ENCODE data around the gene IFIT5.

DNA sequence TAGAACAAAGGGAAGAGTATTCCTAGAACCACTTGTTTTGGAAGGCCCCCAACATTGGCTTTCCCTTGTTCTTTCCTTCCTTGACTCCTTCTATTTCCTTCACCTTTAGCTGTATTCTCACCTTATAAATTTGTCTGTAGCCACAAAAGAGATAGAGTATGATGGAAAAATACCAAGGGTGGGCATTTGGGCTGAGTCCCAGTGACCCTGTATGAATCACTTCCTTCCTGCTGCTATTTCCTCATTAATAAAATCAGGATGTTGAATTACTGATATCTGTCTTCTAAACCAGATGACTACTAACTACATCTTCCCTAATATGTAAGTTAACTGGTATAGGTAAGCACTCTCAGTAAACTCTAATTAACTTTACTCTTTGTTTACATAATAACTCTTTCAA is 55.1 kb downstream of the IFIT5 start:
- no peak for TF ChIP-seq POLR2A (IDR thresholded peaks at IDR 0.05)
- TF ChIP-seq, protein P1, sequence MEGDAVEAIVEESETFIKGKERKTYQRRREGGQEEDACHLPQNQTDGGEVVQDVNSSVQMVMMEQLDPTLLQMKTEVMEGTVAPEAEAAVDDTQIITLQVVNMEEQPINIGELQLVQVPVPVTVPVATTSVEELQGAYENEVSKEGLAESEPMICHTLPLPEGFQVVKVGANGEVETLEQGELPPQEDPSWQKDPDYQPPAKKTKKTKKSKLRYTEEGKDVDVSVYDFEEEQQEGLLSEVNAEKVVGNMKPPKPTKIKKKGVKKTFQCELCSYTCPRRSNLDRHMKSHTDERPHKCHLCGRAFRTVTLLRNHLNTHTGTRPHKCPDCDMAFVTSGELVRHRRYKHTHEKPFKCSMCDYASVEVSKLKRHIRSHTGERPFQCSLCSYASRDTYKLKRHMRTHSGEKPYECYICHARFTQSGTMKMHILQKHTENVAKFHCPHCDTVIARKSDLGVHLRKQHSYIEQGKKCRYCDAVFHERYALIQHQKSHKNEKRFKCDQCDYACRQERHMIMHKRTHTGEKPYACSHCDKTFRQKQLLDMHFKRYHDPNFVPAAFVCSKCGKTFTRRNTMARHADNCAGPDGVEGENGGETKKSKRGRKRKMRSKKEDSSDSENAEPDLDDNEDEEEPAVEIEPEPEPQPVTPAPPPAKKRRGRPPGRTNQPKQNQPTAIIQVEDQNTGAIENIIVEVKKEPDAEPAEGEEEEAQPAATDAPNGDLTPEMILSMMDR (IDR thresholded peaks at IDR 0.05), result no peak
- TF ChIP-seq POLR2AphosphoS5 (IDR thresholded peaks at IDR 0.05), result no peak
